Cerebellar nuclear complex (tissue), 1 donor: Measurements from ENCODE around the gene PERP.

Source experiments
- DNase-seq, 2 experiments: peaks; one replicate each; lab custom pipeline; 2025; lab: John Stamatoyannopoulos, UW

PERP gene

DNA sequence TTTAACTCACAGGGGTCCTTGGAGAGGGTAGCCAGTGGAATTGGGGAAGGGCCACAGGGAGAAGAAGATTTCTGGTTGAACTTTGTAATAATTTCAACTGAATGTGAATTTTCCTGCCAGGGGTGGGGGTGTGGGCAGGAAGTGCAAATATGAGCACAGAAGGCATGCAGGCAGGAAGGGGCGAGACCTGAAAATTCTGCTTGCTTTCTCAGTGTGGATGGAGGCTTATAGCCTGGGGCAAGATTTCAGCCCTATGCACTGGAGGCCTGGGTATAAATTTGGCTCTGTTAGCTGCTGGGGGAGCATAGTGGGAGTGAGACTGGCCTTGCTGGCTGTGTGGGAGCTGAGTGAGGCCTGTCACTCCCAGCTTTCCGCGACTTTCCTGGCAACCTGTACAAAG is 54.4 kb downstream of the PERP start:
- DNase-seq, result no peak

DNA sequence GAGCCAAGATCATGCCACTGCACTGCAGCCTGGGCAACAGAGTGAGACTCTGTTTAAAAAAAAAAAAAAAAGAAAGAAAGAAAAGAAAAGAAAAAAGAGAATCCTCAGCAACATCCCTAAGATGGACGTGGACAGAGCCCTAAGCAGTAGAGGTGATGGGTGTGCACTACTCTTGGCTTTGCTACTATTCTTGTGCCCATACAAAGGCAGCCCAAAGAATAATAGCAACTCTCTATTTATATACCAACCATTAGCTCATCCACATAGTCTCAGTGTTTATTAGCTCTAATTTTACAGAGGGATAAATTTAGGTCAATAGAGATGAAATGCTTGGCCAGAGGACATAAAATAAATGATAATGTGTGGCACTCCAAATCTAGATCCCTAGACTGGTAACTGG is 62.2 kb downstream of the PERP start:
- no peak for DNase-seq

DNA sequence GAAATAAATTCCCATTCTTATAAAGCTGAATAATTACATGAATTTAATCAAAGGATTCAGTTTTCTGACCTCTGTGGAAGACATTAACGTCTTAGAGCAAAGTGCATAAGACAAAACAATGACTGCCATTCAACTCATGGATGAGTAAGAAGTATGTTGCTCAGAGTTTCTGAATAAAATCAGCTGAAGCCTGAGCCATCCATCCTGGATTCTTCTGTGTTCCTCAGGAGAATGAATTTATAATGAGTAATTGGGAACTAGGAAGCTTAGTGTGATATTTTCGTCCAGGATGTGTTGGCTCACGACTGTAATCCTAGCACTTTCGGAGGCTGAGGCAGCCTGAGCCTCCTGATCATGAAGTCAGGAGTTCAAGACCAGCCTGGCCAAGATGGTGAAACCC is 62.8 kb downstream of the PERP start:
- DNase-seq, result no peak
